HG02973 (cell line): ENCODE results near the gene PACSIN2.
"Not testable (repeated sequence)": the region's sequence is repeated elsewhere in the genome, so short reads cannot be mapped to it uniquely, and the experiment has no call there.

Experiments used
- ATAC-seq: cut with Tn5 transposase; IDR thresholded peaks from one replicate; pipeline ENCODE4 v1.9.1; 2021; ENCODE audit warnings: moderate library complexity; ENCODE audit not compliant: unreplicated experiment

The PACSIN2 gene

DNA sequence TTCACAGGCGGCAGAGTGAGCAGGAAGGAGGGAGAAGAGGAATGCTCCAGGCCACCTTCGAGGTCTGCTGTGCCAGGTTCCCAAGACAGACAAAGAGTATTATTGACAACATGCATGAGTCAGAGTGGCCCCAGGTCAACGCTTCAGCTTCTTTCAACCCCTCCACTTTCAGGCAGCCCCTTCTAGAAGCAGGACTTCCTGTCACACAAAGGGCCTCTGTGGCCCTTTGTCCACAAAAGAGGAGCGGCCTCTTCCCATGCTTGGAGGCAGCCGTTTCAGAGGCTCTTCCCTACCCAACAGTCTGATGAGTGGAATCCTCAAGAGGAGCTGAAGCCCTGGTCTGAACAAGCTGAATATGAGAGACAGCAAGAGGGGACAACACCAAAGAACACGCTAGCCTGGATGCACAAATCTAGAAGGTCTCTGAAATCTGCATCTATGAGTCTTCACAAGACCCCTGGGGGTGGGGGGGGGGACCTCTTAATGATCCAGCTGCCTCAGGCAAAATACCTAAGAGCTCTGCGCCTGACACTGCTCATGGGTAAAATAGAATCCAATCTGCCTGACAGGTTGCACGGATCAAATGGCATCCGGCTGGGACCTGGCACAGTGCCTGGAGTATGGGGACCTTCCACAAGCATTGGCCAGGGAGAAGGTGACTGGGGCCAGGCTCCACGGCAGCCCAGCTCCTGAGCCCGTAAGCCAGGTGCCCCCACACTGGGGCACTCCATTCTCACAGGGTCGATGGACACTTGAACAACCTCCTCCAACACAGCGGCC, 67.5 kb downstream of the PACSIN2 start:
- no peak for ATAC-seq

DNA sequence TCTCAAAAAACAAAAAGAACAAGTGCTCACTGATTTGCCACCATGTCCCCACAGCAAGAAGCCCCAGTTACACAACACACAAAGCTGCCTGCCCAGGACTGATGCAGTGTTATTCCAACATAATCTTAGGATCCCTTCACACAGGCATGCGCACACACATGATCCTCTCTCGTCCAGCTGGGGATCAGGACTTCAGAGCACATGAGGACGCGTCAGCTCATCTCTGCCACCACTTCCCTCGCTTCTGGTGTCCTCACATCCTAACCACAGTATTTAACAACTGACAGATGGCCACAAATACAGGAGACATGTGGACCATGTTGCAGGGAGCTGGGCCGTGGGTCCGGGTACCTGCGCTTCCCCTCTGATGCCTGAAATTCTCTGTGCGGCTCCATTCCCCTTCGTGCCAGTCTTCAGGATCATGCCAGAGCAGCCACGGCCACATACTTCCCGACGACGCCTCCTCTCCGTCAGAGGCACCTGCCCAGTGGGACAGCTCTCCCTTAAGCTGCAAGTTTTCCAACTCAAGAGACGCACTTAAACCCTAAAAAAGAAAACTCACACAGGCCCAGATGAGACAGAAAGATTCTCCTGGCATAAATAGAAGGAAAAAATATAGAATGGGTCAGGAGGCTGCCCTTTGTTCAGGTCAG, 68.3 kb downstream of the PACSIN2 start:
- ATAC-seq, result no peak

DNA sequence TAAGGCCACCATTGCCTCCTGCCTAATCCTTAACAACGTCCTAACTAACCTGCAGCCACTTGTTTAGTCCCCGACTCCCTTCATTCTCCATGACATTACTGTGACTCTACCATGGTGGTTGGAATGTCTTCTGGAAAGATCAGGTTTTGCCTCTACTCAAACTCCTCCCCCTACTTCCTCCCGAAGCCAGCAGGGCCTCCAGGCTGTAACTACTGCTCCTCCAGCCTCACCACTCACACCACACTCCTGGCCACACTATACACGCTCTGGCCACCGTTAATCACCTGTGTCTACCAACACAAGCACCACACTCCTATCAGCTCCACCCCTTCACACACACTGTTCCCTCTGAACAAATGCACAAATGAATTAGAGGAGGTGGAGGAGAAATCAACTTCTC, 69.2 kb downstream of the PACSIN2 start:
- ATAC-seq, result no peak

DNA sequence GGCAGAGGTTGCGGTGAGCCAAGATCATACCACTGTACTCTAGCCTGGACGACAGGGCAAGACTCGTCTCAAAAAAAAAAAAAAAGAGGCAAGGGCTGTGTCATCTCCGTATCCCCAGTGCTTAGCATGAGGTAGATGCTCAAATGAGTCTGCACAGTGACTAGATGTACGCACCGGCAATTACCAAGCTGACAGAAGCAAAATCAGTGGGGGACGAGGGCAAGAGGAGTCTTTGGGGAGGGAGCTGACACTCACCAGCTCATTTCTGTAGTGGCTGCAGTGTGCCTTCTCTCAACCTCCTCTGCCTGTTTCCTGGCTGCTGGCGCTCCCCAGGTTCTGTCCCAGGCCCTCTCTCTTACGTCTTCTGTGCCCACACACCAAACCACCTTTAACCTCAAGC, 69.9 kb downstream of the PACSIN2 start:
- ATAC-seq, result no peak

DNA sequence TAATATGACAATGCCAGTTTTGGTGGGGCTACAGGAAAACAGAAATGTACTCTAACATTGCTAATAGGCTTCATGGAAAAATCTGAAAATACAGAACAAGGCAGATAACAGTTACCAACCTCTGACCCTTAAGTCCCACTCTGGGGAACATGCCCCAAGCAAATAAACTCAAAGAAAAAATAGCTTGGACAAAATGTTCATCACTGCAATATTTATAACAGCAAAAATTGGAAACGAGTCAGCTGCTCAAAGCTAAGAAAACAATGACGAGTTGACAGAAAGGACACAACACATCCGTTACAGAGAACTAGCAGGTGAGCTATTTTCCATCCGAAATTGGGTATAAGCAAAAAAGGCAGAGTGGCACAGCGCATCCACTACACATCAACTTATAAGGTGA, 70.5 kb downstream of the PACSIN2 start:
- ATAC-seq, result no peak

DNA sequence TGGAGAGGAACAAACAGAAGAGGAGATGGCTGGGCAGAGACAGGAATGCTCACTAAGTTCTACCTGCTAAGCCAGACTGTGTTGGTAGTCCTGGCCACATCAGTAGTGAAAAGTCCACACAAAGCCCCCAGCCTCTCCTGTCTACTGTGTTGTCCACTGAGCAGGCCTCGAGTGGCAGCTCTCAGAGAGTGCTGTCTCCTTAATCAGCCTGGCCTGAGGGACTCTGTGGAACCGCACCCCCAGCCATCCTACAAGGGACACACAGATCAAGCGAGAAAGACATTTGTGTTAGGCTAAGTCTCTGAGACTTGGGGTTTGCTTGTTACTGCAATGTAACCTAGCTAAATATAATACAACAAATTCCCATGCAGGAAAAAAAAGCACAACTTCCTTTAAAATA, 71.0 kb downstream of the PACSIN2 start:
- no peak for ATAC-seq

DNA sequence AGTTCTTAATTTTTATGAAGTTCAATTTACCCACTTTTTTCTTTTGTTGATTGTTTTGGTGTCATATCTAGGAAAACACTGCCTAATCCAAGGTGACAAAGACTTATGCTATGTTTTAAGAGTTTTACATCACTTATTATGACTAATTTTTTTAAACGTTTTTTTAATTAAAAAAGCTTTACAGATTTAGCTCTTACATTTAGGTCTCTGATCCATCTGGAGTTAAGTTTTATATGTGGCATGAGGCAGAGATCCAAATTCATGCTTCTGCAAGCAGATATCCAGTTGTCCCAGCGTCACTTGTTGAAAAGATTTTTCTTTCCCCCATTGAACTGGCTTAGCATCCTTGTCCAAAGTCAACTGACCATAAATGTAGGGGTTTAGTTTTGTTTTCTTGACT, 72.6 kb downstream of the PACSIN2 start:
- no peak for ATAC-seq

DNA sequence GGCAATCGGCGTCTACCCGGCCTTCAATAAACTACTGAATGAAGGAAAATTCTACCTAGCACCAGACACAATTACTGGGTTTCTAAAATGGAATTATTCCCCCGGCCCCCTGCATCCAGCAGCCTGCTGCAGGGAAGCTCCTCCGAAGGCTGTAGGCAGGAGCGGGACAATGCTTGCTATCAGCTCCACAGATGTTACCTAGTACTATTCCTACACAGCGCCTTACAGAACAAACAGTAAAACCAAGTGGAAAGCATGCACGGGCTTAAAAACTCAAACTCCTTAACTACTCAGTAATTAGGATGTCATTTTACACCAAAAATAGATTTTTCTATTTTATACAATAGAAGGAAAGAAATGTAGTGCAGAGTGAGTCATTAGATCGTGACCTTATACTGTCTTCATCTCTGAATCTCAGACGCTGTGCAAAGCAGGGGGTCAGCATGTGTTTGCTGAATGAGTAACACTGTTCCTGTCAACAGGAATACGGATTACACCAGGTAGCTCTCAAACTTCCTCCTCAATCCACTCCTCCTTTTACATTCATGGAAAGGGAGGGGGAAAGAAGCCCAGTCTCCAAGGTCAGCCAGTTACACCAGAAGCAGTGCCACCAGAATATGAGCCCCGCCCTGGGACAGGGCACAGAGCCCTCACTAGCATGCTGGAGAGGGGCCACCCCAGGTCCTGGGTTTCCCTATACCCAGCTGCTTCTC, 74.9 kb downstream of the PACSIN2 start:
- ATAC-seq, result no peak

DNA sequence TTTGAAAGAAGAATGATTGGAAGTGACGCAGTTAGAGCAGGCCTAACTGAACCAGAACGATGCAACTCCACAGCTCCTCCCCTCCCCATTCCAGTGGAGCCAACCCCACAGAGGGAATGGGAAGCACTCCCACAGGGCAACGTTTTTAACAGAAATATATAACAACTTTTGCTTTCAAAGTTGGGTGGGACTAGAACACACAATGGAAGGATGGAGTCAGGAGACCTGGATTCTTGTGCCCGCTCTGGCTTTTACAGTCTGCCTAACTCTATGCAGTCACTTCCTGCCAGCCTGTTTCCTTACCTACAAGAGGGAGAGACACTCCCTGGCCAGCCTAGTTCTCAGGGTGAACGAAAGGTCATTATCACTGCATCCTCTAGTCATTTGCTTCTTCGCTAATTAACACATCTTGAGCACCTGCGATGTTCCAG, 75.5 kb downstream of the PACSIN2 start:
- ATAC-seq, result no peak

DNA sequence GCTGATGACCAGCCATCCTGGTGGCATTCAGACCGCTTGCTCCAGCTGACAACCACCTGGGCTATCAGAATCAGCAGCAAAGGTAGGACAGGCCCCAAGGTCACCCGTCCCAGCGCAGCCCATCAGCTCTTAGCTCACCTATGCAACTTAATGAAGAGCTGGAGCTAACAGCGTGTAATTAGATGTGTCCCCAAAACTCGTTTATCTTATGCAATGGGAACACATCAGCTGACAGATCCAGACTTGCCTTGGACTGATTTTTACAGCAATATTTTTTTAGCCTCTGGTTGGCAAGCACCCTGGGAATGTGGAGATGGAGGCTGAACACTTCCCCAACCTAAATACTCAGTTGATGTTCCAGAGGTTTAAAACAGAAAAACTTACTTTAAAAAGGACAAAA, 76.0 kb downstream of the PACSIN2 start:
- no peak for ATAC-seq

DNA sequence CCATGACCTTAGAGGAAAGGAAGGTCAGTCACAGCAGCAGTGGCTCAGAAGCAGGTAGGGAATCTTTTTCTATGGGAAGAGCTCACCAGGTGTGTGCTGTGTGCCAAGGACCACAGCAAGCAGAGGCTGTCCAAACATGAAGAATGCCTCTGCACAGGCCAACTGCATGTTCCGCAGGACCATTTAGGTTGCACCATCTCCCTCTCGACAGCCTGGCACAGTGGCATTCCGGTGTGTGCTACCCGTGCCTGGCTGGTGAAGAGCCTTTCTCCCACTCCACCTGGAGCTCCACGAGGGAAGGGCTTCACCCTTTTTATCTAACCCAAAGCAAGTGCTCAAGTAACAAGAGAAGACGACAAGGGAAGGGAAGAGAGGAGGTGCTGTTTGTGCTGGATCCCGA, 76.5 kb downstream of the PACSIN2 start:
- ATAC-seq, result no peak

DNA sequence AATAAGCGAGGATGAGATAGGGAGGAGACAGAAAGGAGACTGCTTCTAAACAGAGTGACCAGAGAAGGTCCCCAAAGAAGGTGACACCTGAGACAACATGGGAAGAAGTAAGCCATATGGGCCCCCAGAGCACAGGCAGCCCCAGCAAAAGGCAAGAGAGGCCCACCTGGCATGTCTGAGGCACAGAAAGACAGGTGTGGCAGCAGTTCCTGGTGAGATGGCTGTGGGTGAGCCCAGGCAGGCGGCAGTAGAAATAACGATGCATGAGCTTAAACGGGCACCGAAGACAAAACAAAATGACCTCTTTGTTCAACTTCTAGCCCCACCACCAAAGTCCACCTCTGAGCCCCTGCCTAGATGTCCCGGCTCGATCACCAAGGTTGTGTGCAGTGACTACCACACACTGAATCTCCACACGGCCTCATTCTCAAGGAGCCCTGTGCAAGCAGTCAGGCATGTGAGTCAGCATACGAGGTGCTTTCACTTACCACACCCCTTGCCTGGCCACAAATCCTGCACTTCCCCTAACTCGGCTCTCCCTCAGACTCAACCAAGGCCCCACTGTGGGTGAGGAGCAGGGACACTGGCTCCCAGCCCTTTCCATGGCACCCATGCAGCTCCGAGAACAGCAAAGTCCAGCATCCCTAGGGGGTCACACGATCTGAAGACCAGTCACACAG, 77.6 kb downstream of the PACSIN2 start:
- no peak for ATAC-seq

DNA sequence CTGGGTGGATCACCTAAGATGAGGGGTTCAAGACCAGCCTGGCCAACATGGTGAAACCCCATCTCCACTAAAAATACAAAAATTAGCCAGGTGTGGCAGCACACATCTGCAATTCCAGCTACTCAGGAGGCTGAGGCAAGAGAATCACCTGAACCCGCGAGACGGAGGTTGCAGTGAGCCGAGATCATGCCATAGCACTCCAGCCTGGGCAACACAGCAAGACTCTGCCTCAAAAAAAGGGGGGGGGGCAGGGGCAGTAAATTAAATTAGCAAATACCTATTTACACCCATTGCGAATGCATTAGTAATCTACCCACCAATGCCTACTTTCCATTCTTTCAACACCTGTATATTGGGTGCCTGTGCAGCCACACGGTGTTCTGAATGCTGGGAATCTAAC, 78.3 kb downstream of the PACSIN2 start:
- ATAC-seq, result not testable (repeated sequence)

DNA sequence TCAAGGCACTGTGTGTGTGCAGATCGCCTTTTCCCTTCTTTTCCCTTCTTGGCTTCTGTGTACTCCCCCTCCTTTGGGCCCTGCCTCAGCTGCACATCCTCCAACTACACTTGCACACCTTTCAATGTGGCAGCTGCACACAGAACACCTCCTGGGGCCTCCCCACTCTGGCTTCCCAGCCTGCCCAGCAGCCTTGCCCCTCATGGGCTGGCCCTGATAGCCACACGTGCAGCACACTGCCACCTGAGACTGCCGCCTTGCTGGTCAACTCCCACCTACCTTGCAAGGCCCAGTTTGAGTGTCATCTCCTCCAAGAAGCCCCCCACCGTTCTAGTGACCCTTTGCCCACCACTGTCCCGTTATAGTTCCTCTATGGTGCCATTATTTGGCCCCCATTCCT, 80.6 kb downstream of the PACSIN2 start:
- ATAC-seq, result no peak

DNA sequence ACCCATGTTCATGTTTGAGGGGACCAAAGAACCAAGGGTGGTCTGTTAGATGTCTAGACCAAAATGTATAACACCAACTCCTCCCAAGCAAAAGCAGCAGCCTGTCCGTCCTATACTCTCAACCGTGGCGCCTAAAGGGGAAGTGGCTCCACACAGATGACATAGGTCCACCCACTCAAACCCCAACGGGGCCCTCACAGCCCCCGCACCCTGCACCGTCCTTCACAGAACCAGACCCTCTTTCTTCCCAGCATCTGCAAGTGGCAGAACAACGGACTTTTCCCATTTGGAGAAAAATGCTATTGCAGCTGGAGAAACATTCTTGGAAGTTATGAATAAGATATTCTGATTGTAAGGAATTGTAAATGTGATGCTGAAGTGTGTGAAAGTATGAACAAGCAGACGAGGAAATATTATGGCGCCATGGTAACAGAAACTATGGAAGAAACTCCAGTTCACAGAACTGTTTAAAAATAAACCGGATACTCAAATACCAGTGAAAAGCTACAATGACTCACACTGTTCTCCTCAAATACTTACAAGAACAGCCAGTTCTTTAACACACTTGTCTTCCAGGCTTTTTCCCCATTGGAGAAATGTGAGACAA, 81.4 kb downstream of the PACSIN2 start:
- no peak for ATAC-seq

DNA sequence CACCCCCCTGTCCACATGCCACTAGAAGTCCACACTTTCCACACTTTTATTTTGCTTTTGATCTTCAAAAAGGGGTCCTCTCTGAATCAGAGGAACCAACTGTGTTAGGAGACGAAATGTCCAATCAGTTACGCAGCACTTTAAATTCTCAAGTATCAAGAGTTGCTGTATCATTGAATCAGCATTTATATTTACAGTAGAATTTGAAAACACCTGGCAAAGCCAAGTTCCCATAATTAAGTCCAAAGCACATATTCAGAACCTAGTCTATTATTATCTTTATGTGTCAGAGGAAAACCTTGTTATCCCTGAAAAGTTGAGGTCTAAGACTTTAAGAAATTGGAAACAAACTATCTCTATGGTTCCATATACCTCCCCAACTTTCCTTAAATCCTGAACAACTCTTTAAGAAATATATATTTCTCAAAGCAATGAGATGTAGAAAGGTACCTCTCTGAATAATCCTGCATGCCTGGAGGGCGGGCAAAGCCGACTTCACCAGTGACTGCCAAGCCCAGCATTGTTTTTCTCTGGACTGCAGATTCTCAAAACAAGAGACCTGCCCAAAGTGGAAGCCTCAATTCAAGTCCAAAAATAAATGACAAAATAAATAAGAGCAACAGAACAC, 82.0 kb downstream of the PACSIN2 start:
- no peak for ATAC-seq

DNA sequence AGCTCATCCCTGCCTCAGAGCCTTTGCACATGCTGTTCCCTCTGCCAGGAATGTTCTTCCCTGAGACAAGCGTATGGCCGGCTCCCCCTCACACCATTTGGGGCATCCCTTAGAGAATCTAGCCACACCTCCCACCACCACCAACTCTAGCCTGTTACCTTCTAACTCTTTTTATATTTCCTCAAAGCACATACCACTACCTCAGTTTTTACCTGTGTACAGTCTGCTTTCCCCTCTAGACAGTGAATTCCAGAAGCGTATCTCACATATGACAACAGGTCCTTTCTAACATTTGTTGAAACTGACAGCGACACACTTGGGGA, 82.8 kb downstream of the PACSIN2 start:
- ATAC-seq, result no peak

DNA sequence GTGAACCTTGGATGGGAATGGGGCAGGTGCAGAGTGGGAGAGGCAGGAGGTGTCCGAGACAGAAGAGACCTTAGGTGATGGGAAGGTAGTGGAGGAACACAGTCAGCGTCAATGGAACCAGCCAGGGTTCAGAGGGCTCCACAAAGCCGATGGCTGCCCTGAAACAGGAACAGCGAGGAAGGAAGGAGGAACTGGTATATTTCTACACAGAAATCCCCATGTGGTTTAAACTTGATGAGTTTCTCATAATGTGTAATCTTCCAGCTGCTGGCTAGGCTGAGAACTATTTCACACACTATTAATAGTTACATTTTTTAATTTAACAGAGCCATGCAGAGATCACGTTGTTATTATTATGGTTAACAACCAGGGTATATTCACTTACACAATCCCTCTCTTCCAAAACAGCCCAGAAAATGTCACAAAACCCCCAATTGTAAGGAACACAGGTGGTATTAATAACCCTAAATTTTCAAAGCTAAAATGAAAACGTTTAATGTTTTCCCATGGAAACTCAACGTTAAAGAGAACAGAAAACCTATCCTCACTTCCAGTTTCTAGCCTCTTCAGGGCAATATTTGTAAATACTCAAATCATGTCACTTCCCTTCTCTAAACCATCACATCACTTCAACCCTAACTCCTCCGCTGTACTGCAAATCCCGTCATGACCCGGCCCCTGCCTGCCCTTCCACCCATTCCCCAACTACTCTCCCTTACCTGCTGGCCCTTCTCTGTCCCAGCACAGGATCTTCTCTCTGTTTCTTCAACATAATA, 83.3 kb downstream of the PACSIN2 start:
- ATAC-seq, result peak; percentile 44

DNA sequence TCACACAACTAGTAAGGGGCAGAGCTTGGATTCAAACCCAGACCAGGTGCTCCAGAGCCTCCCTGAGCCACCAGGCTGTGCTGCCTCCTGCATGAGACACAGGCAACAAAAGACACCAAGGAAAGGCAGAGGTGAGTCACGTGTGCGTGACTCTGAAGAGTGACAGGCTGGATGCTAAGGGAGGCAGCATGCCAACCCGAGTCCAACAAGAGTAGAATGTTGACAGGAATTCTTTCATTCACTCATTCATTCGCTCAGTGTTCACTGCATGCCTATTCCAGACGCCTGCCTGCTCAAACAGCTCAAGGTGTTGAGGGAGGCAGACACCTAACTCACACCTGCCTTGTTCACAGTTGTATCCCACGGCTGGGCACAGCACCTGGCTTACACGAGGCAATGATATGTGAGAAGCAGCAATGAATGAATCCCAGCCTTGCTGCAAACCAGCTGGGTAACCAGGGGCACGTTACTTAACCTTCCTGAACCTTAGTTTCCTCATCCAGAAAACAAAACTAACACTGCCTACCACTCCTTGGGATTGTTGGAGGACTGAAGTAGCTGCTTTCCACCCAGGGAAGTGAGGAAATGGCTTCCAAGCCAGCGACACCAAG, 84.0 kb downstream of the PACSIN2 start:
- peak; percentile 13 for ATAC-seq

DNA sequence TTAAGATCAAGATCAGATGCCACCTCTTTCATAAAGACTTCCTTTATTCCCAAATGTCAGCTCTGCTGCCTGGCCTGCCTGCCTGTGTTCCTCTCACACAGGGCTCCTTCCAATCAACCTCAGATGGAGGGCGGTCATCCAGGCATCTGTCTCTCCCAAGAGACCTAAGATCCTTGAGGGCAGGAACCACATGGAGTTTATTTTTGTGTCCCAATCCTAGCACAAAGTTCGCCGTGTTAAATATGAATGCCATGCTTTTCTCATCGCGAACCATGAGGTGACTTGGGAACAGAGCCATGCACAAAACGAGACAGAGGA, 85.2 kb downstream of the PACSIN2 start:
- no peak for ATAC-seq
